Lower lobe of right lung (tissue), 2 donors: ENCODE results near the gene SMOC1. TPM values are rescaled to one million over a fixed set of nuclear protein-coding genes. Genes with fewer than 3 reads are reported as not detected.

Source experiments
- ATAC-seq, 2 donors: fragments of 200-7000 bp; cut with Tn5 transposase; one replicate each; pipeline ENCODE4 v1.9.1; 2020 to 2022; ENCODE audit warnings: mild to moderate bottlenecking in 2 of 2, moderate library complexity in 2 of 2
- DNase-seq: peaks from one replicate; pipeline ENCODE4 v3.0.0-alpha.2; 2020
- H3K27ac ChIP-seq: fragments of 200-600 bp; one replicate; pipeline ENCODE4 v1.8.0; 2022
- H3K27me3 ChIP-seq: fragments of 200-600 bp; one replicate; pipeline ENCODE4 v1.8.0; 2022; ENCODE audit warnings: low read depth
- H3K36me3 ChIP-seq: fragments of 200-600 bp; one replicate; pipeline ENCODE4 v1.8.0; 2022; ENCODE audit warnings: mild to moderate bottlenecking
- H3K4me1 ChIP-seq: fragments of 200-600 bp; one replicate; pipeline ENCODE4 v1.8.0; 2022
- H3K4me3 ChIP-seq: fragments of 200-600 bp; one replicate; pipeline ENCODE4 v1.8.0; 2022; ENCODE audit warnings: mild to moderate bottlenecking
- H3K9me3 ChIP-seq: fragments of 200-600 bp; one replicate; pipeline ENCODE4 v1.8.0; 2022
- intact Hi-C: fragments of 100-400 bp; cut with DNase I; formaldehyde crosslinking; loops from one replicate; pipeline ENCODE4 v1.11.0; 2022
- total RNA-seq: library from RNA; stranded (reverse); fragmentation: NEBNext Ultra II Directional; extraction: Animal tissue kit (Norgen Biotek cat#: 25700); gene quantifications from one replicate; pipeline ENCODE4 v1.2.1, GENCODE V29; 2021
- TF ChIP-seq, protein P1 (sequence below): fragments of 200-600 bp; IDR thresholded peaks from one replicate; pipeline ENCODE4 v1.8.0; 2022; ENCODE audit warnings: antibody characterized with exemption, mild to moderate bottlenecking
- donor health status: DM: no; HTN: yes; CAD: no; lungs with severe emphysema.

SMOC1 gene
- total RNA-seq, 1 donor from 2014 or later = 1.1 TPM

DNA sequence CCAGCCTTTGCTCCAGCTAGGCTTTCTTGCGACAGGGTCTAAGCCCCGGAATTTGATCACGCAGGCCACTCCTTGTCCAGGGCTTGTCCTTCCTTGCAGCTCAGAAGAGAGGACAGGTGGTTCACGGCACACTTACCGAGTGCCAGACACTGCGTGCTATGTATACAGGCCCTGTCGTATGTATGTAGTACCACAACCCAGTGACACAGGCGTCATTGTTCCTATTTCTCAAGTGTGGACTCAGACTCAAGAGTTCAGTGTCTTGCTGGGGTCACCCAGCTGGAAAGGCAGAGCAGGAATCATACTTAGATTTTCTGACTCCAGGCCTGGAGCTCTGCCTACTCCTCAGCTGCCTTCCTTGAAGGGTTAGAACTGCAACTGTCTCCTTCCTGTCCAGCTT is 153.9 kb downstream of the SMOC1 start:
- TF ChIP-seq, protein P1, sequence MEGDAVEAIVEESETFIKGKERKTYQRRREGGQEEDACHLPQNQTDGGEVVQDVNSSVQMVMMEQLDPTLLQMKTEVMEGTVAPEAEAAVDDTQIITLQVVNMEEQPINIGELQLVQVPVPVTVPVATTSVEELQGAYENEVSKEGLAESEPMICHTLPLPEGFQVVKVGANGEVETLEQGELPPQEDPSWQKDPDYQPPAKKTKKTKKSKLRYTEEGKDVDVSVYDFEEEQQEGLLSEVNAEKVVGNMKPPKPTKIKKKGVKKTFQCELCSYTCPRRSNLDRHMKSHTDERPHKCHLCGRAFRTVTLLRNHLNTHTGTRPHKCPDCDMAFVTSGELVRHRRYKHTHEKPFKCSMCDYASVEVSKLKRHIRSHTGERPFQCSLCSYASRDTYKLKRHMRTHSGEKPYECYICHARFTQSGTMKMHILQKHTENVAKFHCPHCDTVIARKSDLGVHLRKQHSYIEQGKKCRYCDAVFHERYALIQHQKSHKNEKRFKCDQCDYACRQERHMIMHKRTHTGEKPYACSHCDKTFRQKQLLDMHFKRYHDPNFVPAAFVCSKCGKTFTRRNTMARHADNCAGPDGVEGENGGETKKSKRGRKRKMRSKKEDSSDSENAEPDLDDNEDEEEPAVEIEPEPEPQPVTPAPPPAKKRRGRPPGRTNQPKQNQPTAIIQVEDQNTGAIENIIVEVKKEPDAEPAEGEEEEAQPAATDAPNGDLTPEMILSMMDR = no peak
- Histone ChIP-seq H3K27ac (no peak overlapping the region), H3K9me3 (no peaks in the 10 kb centered on the region), H3K27me3 (peaks cover 14% of the 10 kb centered on the region), H3K36me3 (no peaks in the 10 kb centered on the region), H3K4me1 (no peaks in the 10 kb centered on the region), H3K4me3 (no peak overlapping the region)
- DNase-seq (no peak), ATAC-seq (no peak)
- intact Hi-C loops = no loop called here

DNA sequence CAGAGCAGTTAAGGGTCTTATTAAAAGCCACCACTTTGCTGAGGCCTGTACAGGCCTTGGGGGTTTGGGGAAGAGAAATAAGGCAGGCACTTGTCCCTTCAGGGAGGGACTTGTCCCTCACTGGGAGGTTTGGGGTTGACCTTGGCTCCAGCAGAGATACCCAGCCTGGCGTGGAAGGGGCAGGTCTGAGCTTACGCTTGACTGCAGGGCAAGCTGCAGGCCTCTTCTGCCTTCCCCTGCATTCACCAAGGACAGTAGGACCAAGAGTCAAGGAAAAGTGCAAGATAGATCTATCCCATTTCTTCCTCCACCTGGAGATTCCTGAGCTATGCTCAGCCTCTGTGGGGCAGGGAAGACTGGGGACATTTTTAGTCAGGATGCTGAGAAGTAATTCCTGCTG is 154.3 kb downstream of the SMOC1 start:
- intact Hi-C loops = no loop called here
- ATAC-seq = no peak
- TF ChIP-seq, protein P1 = no peak
- no peaks in the 10 kb centered on the region for H3K36me3 ChIP-seq
- no peak overlapping the region for H3K4me3 ChIP-seq
- H3K9me3 ChIP-seq = no peaks in the 10 kb centered on the region
- H3K4me1 ChIP-seq = no peaks in the 10 kb centered on the region
- H3K27me3 ChIP-seq = peaks cover 14% of the 10 kb centered on the region
- no peak overlapping the region for H3K27ac ChIP-seq
- no peak for DNase-seq

DNA sequence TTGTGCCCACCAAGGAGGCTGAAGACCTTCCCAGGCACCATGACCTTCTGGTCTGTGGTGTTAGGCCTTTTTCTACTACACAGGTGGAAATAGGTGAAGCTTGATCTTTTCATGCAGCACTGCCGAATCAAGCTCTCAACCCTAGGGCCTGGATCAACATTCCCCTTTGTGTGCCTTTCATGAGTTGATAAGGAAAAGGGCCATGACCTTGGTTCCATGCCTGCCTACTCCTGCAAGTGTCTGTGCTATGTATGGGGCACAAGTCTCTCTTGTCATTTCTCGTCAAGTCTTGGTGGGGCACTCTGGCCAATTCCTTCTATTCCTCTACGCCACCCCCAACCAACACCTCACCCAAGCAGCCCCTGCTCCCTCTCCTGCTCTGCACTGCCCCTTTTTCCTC is 155.0 kb downstream of the SMOC1 start:
- intact Hi-C loops = no loop called here

DNA sequence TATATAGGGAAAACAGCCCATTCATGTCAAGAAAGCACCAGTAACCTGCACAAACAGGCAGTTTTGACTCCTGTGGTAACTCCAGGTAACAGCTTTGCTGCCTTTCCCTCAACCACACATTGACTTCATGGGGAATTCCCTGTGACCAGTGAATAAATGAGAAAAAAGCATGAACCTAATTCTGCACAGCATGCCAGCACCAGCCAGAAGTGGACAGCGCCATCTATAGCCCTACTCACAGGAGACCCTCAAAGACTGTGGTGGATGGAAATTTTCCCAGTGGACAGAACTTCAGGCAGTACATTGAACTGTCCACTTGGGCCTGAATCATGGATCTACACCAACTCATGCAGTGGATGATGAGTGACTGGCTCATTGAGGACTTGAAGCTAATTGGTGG is 157.4 kb downstream of the SMOC1 start:
- Histone ChIP-seq H3K27me3 (peaks cover 11% of the 10 kb centered on the region), H3K9me3 (no peaks in the 10 kb centered on the region), H3K4me1 (no peaks in the 10 kb centered on the region), H3K36me3 (no peaks in the 10 kb centered on the region), H3K4me3 (no peak overlapping the region), H3K27ac (no peak overlapping the region)
- ATAC-seq = no peak
- intact Hi-C loops = no loop called here
- TF ChIP-seq, protein P1 = no peak
- DNase-seq = no peak

More for the DNA sequence above, 155.0 kb downstream of the SMOC1 start:
- no peak for ATAC-seq
- no peaks in the 10 kb centered on the region for H3K9me3 ChIP-seq
- TF ChIP-seq, protein P1 = no peak
- H3K4me3 ChIP-seq = no peak overlapping the region
- DNase-seq = no peak
- H3K27ac ChIP-seq = no peak overlapping the region
- H3K4me1 ChIP-seq = no peaks in the 10 kb centered on the region
- no peaks in the 10 kb centered on the region for H3K36me3 ChIP-seq
- H3K27me3 ChIP-seq = peaks cover 12% of the 10 kb centered on the region

DNA sequence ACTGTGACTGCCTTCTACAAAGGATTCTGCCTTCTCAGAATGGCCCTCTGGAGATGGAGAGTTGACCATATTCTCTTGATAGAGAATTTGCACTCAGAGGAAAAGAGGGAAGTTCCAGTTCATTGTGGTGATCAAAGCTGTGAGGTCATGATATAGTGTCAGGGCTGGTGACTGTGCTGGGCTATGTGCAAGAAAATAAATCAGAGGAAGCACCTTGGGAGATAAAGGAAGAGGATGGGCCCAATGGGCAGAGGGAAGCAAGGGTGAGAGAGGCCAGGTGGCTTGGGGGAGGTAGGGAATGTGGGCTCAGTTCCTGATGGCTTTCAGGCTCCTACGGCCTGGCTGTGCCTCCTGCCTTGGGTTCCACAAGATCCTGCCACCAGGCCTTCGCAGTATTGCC is 163.8 kb downstream of the SMOC1 start:
- Histone ChIP-seq H3K36me3 (no peaks in the 10 kb centered on the region), H3K27ac (no peak overlapping the region), H3K4me1 (no peaks in the 10 kb centered on the region), H3K4me3 (no peak overlapping the region), H3K27me3 (peaks cover 15% of the 10 kb centered on the region), H3K9me3 (no peaks in the 10 kb centered on the region)
- intact Hi-C loops = no loop called here
- TF ChIP-seq, protein P1 = no peak
- ATAC-seq (no peak), DNase-seq (no peak)

DNA sequence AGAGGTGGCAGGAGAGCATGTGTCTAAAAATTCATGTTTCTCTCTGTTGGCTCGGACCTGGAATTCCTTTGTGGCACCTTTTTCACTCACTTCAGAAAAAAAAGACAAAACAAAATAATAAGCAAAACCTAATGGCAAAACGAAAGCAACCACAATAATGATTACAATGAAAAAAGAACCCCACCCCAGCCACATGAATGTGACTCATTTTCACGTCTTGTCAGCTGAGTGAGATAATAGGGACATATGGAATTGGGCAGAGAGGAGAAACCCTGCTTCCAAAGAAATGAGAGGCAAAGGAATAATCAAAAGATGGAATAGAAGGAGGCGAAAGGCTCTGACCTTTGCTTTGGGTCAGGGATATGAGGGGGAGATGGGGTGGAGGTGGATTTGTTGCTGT is 166.1 kb downstream of the SMOC1 start:
- no peaks in the 10 kb centered on the region for H3K9me3 ChIP-seq
- no peak overlapping the region for H3K4me3 ChIP-seq
- intact Hi-C loops = no loop called here
- DNase-seq (no peak), ATAC-seq (no peak)
- H3K27ac ChIP-seq = no peak overlapping the region
- TF ChIP-seq, protein P1 = no peak
- no peaks in the 10 kb centered on the region for H3K36me3 ChIP-seq
- H3K4me1 ChIP-seq = no peaks in the 10 kb centered on the region
- peaks cover 7% of the 10 kb centered on the region for H3K27me3 ChIP-seq
